Stimulated activated naive B cell treated with anti-CD40 and anti-IgM and Interleukin-4, amounts not matched to agents 10 μg/mL and 1 μg/mL and 100 μg/mL, for 72 hours (primary cell): ENCODE results near the gene CFAP100.

Experiments
- ATAC-seq, 2 donors: fragments of 150-1000 bp; cut with Tn5 transposase; replicated peaks; 2 replicates each; pipeline ENCODE4 v1.10.0; 2021; ENCODE audit warnings: moderate library complexity in 1 of 2
- DNase-seq: peaks from one replicate; pipeline ENCODE4 v3.0.0; 2021
- H3K27ac Mint-ChIP-seq: one replicate; pipeline ENCODE4 v1.8.0; 2022; ENCODE audit warnings: mild to moderate bottlenecking, mixed read lengths
- H3K27me3 Mint-ChIP-seq, 2 donors: one replicate each; pipeline ENCODE4 v1.8.0; 2022; ENCODE audit warnings: mixed read lengths in 2 of 2
- H3K36me3 Mint-ChIP-seq, 2 donors: one replicate each; pipeline ENCODE4 v1.8.0; 2022; ENCODE audit warnings: mixed read lengths in 2 of 2, mild to moderate bottlenecking in 1 of 2
- H3K4me1 Mint-ChIP-seq, 2 donors: one replicate each; pipeline ENCODE4 v1.8.0; 2022; ENCODE audit warnings: mixed read lengths in 2 of 2, mild to moderate bottlenecking in 1 of 2
- H3K4me3 Mint-ChIP-seq, 2 donors: one replicate each; pipeline ENCODE4 v1.8.0; 2022; ENCODE audit warnings: mild to moderate bottlenecking in 2 of 2, mixed read lengths in 2 of 2, moderate library complexity in 1 of 2
- H3K9me3 Mint-ChIP-seq, 2 donors: one replicate each; pipeline ENCODE4 v1.8.0; 2022; ENCODE audit warnings: mixed read lengths in 2 of 2, mild to moderate bottlenecking in 1 of 2

CFAP100 gene

DNA sequence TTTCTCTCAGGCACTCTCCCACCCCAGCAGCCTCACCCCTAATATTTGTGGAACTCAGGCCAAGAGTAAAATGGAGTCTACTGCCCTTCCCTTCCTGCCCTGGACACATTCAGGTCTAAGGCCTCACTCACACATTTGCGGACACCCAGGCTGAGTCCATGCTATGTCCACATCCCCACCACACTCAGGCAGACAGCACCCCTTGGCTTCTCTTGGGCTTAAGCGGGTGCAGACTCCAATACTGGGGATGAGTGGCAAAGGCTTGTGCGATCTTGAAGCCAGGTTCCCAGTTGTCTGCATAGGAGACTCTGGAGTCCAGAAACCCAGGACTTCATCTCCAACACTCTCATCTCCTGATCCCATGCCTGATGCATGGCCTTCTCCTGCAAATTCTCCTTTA, 17.5 kb upstream of the CFAP100 start:
- H3K9me3 Mint-ChIP-seq: no peaks in the 10 kb centered on the region
- no peak overlapping the region for H3K4me3 Mint-ChIP-seq
- H3K27me3 Mint-ChIP-seq: peaks cover 28 to 33% of the 10 kb centered on the region in 2 donors
- H3K36me3 Mint-ChIP-seq: no peaks in the 10 kb centered on the region
- no peak for ATAC-seq
- no peak overlapping the region for H3K27ac Mint-ChIP-seq
- no peak for DNase-seq
- H3K4me1 Mint-ChIP-seq: no peaks in the 10 kb centered on the region

DNA sequence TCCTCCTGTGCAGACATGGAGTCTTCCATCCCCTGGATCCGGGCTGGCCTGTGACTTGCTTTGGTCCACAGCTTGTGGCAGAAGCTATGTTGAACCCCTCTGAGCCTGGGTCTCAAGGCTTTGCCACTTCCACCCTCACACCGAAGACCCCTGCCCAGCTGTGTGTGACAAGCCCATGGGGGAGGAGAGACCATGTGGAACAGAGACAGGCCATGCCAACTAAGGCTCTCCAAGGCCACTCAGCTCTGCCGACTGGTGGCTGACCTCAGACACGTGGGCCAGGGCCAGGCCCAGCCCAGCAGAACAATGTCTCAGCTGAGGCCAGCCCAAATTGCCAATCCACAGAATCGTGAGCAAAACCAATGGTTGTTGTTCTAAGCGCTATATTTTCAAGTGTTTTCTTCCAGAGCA, 16.4 kb upstream of the CFAP100 start:
- H3K27me3 Mint-ChIP-seq: peaks cover 33 to 35% of the 10 kb centered on the region in 2 donors
- ATAC-seq: no peak

DNA sequence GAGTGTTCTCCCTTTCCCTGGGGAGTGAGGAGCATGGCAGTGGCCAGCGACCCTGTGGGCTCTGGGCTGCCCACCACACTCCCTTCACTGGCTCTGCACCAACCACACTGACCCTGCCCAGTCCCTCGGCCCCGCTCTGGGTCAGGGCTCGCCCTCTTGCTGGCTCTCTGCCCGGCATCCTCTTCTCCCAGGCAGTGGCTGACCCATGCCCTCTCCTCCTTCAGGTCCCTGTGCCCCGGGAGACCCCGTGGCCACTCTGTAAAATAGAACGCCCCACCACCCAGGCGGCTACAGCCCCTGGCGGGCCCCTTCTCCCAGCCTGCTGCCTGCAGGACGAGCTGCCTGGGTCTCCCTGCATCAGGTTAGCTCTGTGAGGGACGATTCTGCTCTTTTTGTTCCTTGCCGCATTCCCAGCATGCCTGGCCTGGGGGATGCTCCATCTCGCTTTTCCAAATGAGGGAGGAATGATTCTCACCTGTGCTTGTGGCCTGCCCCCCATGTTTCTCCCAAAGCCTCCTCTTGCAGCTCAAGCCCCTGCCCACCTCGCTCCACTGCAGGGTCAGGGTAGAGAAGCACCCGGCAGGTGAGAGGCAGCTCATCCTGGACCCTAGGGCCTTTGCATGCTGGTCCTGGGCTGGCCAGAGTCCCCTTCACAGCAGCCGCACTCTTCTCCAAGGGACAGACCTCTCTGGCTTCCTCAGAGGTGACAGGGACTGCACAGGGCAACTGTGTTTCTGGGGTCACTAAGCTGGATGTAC, 14.5 kb upstream of the CFAP100 start:
- Mint-ChIP-seq H3K36me3 (peaks cover 0 to 2% of the 10 kb centered on the region in 2 donors), H3K4me1 (no peaks in the 10 kb centered on the region), H3K27ac (no peak overlapping the region), H3K4me3 (no peak overlapping the region), H3K27me3 (peaks cover 36 to 46% of the 10 kb centered on the region in 2 donors), H3K9me3 (peaks cover 0 to 2% of the 10 kb centered on the region in 2 donors)
- DNase-seq: no peak
- ATAC-seq: no peak

More for the DNA sequence above, 16.4 kb upstream of the CFAP100 start:
- no peak for DNase-seq
- no peaks in the 10 kb centered on the region for H3K4me1 Mint-ChIP-seq
- H3K9me3 Mint-ChIP-seq: peaks cover 0 to 2% of the 10 kb centered on the region in 2 donors
- H3K4me3 Mint-ChIP-seq: no peak overlapping the region
- peaks cover 0 to 2% of the 10 kb centered on the region in 2 donors for H3K36me3 Mint-ChIP-seq
- no peak overlapping the region for H3K27ac Mint-ChIP-seq

DNA sequence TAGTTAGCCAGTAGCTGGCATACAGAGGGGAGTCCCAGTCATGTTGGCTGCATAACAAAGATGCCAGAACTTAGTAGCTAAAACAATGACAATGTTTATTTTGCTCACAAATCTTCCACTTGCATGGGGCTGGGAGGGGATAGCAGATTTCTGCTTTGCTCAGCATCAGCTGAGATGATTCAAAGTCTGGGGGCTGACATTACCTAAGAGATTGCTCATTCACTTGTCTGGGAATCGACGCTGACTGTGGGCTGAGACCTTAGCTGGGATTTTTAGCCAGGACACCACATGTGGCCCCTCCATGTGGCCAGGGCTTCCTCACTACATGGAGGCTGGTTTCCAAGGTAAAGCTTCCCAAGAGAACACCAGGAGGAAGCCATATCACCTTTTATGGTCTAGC, 12.7 kb upstream of the CFAP100 start:
- Mint-ChIP-seq H3K27me3 (peaks cover 36 to 49% of the 10 kb centered on the region in 2 donors), H3K9me3 (peaks cover 0 to 2% of the 10 kb centered on the region in 2 donors), H3K36me3 (peaks cover 0 to 2% of the 10 kb centered on the region in 2 donors), H3K4me3 (no peak overlapping the region), H3K27ac (no peak overlapping the region), H3K4me1 (no peaks in the 10 kb centered on the region)
- ATAC-seq (no peak), DNase-seq (no peak)

DNA sequence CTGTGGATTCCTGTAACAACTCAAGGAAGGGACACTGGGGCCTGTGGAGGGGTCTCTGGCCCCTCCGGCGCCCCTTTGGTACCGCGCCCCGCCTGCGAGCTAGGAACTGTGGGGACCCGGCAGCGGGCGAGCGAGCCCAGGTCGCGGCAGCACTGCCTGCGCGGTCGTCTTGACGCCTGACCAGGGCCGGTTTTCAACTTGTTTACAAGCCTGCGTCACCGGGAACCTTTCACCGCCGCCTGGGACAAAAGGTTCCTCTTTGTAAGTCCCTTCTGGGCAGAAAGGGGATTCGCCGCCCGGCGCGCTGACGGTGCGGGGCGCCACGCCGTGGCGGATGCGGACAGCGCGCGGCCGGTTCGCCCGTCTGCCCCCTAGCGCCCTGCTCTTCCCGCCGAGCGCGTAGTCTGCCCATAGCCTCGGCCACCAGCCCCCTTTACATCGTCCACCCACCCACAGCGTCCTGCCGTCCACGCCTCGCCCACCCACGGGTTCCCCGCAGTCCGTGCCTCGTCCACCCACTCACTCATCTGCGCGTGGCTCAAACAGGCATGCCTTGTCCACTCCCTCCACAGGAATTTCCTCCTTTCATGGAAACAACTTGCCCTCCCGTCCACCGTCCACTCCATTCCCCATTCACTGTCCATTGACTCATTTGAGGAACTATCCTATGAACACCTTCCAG, 5.5 kb upstream of the CFAP100 start:
- peaks cover 61 to 63% of the 10 kb centered on the region in 2 donors for H3K27me3 Mint-ChIP-seq
- peak overlapping the region; percentile 56 to 66 for H3K4me3 Mint-ChIP-seq
- peak; percentile 95 to 97 for ATAC-seq
- peak overlapping the region; percentile 74 for H3K27ac Mint-ChIP-seq
- no peaks in the 10 kb centered on the region for H3K36me3 Mint-ChIP-seq
- H3K9me3 Mint-ChIP-seq: no peaks in the 10 kb centered on the region
- peaks cover 10 to 18% of the 10 kb centered on the region in 2 donors for H3K4me1 Mint-ChIP-seq
- peak; percentile 75 for DNase-seq

DNA sequence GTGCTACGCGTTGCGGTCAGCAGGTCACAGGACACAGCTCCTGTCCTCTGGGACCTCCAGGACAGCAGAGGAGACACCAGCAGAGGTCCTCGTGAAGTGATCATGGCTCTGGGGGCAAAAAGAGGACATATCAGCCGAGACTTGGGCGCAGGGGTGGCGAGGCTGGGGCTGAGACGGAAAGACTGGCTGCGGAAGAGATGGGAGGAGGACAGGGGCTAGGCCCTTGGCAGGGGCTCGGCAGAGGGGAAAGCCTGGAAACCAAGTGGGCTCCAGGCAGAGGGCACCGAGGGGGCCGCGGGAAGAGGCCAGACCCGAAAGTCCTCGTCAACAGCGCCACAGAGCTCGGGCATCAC, 4.9 kb upstream of the CFAP100 start:
- Mint-ChIP-seq H3K36me3 (no peaks in the 10 kb centered on the region), H3K9me3 (no peaks in the 10 kb centered on the region), H3K27ac (peak overlapping the region; percentile 74), H3K4me3 (peak overlapping the region; percentile 56 to 66), H3K4me1 (peaks cover 10 to 18% of the 10 kb centered on the region in 2 donors), H3K27me3 (peaks cover 61 to 67% of the 10 kb centered on the region in 2 donors)
- ATAC-seq: no peak
- no peak for DNase-seq

DNA sequence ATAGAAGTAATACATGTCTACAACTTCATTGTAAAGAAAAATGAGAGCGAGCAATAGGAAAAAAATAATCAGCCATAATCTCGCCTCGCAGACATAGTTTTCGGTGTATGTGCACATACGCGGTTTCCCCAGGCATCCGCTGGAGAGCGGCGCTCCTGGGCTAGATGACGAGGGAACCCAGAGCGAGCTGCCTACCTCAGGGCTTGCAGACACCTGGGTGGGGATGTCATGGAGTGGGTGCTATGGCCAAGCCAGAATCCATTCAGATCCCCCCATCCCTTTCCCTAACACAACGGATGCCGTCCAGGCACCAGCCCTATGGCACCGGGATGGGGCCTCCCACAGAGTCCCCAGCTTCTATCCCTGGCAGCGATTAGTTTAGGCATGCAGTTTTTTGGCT, 4.5 kb upstream of the CFAP100 start:
- DNase-seq: no peak
- Mint-ChIP-seq H3K27ac (no peak overlapping the region), H3K27me3 (peaks cover 61 to 71% of the 10 kb centered on the region in 2 donors), H3K36me3 (no peaks in the 10 kb centered on the region), H3K9me3 (no peaks in the 10 kb centered on the region), H3K4me1 (peaks cover 10 to 18% of the 10 kb centered on the region in 2 donors), H3K4me3 (no peak overlapping the region)
- no peak for ATAC-seq

DNA sequence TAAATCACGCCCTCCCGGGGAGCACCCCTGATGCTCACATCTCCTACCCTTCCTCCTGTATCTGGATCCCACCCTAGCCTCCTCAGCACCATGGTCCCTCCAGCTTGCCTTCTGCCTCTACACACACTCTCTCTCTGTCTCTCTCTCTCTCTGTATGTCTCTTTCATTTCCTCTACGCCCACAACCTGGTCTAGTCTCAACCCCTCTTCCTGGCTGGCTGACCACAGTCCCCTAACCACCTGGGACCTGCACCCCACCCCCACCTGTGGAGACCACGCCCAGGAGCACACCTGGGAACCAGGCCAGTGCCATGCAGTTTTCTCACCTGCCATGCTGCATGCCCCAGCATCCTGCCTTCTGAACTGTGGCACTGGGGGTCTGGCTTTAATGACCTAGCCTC, 4.0 kb upstream of the CFAP100 start:
- peak overlapping the region in 1 of 2 donors; percentile 58 for H3K4me3 Mint-ChIP-seq
- H3K4me1 Mint-ChIP-seq: peaks cover 10 to 18% of the 10 kb centered on the region in 2 donors
- DNase-seq (no peak), ATAC-seq (peak in 1 of 2 donors; percentile 8)
- no peaks in the 10 kb centered on the region for H3K36me3 Mint-ChIP-seq
- H3K27me3 Mint-ChIP-seq: peaks cover 64 to 77% of the 10 kb centered on the region in 2 donors
- no peaks in the 10 kb centered on the region for H3K9me3 Mint-ChIP-seq
- H3K27ac Mint-ChIP-seq: peak overlapping the region; percentile 21

DNA sequence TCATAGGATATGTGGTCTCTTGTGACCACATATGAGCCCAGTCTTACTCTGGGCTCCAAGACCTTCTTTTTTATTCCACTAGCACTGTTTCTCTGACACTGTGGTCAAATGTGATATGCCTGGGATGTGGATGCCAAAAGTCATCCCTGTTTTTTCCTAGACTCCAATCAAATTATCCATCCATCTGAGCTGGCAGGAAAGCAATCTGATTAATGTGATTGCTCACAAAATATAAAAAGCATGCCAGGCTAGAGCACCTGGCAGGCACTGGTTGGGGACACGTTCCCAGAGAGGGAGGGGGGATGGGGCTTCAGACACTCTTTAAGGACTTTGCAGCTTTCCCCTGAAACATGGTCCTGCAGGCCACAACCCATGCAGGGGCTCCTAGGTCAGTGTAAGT, 3.1 kb upstream of the CFAP100 start:
- no peak overlapping the region for H3K4me3 Mint-ChIP-seq
- no peak overlapping the region for H3K27ac Mint-ChIP-seq
- H3K4me1 Mint-ChIP-seq: peaks cover 10 to 18% of the 10 kb centered on the region in 2 donors
- H3K27me3 Mint-ChIP-seq: peaks cover 66 to 78% of the 10 kb centered on the region in 2 donors
- ATAC-seq (no peak), DNase-seq (no peak)
- H3K9me3 Mint-ChIP-seq: no peaks in the 10 kb centered on the region
- H3K36me3 Mint-ChIP-seq: no peaks in the 10 kb centered on the region

DNA sequence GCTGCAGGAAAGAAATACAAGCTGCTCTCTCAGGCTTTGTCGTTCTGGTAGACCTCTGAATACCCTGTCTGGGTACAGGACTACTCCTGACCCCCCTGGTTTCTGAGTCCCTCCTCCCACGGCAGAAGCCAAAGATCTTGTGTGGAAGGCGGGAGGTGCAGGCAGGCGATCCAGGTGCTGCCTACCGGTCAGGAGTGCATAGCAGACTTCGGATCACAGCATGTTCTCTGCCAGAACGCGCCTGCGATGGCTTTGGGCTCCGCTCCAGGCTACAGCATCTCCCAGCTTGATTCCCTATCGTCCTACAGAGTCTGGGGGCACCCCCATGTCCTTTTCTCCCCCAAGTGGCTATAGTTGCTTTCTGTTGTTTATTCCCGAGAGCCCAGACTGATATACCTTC, 2.5 kb upstream of the CFAP100 start:
- H3K9me3 Mint-ChIP-seq: no peaks in the 10 kb centered on the region
- H3K27ac Mint-ChIP-seq: no peak overlapping the region
- ATAC-seq (no peak), DNase-seq (no peak)
- H3K27me3 Mint-ChIP-seq: peaks cover 66 to 81% of the 10 kb centered on the region in 2 donors
- no peak overlapping the region for H3K4me3 Mint-ChIP-seq
- H3K4me1 Mint-ChIP-seq: peaks cover 10 to 18% of the 10 kb centered on the region in 2 donors
- H3K36me3 Mint-ChIP-seq: no peaks in the 10 kb centered on the region

DNA sequence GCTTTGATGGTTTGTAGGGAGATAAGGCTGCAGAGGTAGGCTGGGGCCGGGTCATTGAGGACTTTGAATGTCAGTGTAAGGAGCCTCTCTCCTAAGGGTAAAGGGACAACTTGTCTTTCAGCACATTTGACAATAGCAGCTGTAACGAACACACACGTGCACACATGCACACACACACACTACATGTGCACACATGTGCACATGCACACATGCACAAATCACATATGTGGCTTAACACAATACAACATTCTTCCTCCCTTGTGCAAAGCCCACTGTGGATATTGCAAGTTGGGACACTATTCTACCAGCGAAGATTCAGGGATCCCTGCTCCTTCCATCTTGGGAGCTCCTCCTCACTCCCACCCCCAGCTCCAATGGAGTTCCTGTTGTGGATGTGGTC, 1.1 kb upstream of the CFAP100 start:
- H3K9me3 Mint-ChIP-seq: peaks cover 0 to 4% of the 10 kb centered on the region in 2 donors
- DNase-seq (no peak), ATAC-seq (no peak)
- no peak overlapping the region for H3K27ac Mint-ChIP-seq
- peaks cover 57 to 73% of the 10 kb centered on the region in 2 donors for H3K27me3 Mint-ChIP-seq
- peaks cover 0 to 5% of the 10 kb centered on the region in 2 donors for H3K36me3 Mint-ChIP-seq
- no peak overlapping the region for H3K4me3 Mint-ChIP-seq
- peaks cover 10 to 18% of the 10 kb centered on the region in 2 donors for H3K4me1 Mint-ChIP-seq

DNA sequence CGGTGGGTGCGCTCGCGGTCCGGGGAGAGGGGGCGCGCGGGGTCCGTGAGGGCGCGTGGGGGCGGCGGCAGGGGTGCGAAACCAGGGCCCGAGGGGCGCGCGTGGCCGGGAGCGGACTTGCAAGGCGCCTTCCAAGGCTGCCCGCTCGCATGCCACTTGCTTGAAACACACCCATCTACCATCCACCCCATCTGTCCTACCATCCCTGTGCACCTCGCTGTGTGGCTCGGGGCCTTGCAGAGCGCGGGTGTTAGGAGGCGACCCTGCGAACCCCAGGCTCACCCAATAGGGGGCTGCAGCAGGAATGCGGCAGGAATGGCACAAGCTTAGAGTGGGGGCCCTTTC, 240 bp downstream of the CFAP100 start:
- no peak overlapping the region for H3K4me3 Mint-ChIP-seq
- peaks cover 2 to 10% of the 10 kb centered on the region in 2 donors for H3K36me3 Mint-ChIP-seq
- peaks cover 9 to 16% of the 10 kb centered on the region in 2 donors for H3K4me1 Mint-ChIP-seq
- H3K27me3 Mint-ChIP-seq: peaks cover 51 to 69% of the 10 kb centered on the region in 2 donors
- peaks cover 7 to 14% of the 10 kb centered on the region in 2 donors for H3K9me3 Mint-ChIP-seq
- H3K27ac Mint-ChIP-seq: no peak overlapping the region
- ATAC-seq (no peak), DNase-seq (no peak)

DNA sequence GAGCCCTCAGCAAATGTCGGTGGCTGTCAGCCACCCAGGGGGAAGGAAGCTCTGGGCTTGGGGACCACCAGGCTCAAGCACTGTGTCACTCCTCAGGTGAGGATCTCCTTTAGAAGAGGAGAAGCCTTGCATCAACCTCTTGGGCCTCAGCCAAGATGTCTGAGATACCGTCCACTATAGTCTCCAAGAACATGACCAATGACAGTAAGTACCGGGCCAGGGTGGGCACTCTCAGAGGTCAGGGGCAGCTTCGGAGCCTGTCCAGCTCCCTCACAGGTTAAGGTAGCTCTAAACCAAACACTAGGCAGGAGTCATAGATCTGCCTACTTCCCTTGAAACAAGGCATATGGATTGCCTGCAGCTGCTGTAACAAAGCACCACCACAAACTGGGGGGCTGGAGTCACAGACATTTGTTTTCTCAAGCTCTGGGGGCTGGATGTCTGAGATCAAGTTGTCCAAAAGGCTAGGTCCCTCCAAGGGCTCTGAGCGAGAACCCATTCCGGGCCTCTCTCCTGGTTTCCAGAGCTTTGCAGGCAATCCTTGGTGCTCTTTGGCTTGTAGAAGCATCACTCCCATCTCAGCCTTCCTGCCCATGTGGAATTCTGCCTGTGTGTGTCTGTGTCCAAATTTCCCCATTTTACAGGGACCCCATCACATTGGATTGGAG, 1.3 kb downstream of the CFAP100 start:
- peaks cover 7 to 17% of the 10 kb centered on the region in 2 donors for H3K9me3 Mint-ChIP-seq
- ATAC-seq (no peak), DNase-seq (no peak)
- no peak overlapping the region for H3K4me3 Mint-ChIP-seq
- peaks cover 2 to 12% of the 10 kb centered on the region in 2 donors for H3K36me3 Mint-ChIP-seq
- H3K4me1 Mint-ChIP-seq: peaks cover under 1 to 12% of the 10 kb centered on the region in 2 donors
- no peak overlapping the region for H3K27ac Mint-ChIP-seq
- H3K27me3 Mint-ChIP-seq: peaks cover 44 to 60% of the 10 kb centered on the region in 2 donors

DNA sequence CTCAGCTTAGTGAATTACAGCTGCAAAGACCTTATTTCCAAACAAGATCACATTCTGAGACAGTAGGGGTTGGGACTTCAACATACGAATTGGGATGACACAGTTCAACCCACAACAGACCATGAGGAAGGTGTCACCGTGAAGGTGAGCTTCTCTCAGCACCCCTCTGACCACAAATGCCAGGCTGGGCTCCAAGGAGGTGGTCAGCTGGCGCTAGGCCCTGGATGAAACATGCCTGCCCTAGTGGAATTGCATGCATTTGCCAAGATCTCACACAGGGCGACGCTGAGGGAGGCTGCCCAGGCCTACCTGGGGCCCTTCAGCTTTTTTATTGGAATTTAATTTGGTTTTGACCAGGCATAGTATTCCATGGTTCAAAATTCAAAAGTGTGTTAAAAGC, 1.8 kb downstream of the CFAP100 start:
- H3K27me3 Mint-ChIP-seq: peaks cover 43 to 55% of the 10 kb centered on the region in 2 donors
- H3K27ac Mint-ChIP-seq: no peak overlapping the region
- ATAC-seq: no peak
- peaks cover 2 to 12% of the 10 kb centered on the region in 2 donors for H3K36me3 Mint-ChIP-seq
- no peak overlapping the region for H3K4me3 Mint-ChIP-seq
- peaks cover 7 to 17% of the 10 kb centered on the region in 2 donors for H3K9me3 Mint-ChIP-seq
- no peak for DNase-seq
- H3K4me1 Mint-ChIP-seq: peaks cover 0 to 12% of the 10 kb centered on the region in 2 donors
